ENCODE measurements around the gene KIF7. TPM values are rescaled to one million over a fixed set of nuclear protein-coding genes. Genes with fewer than 3 reads are reported as not detected.

The KIF7 gene
- total and polyA plus RNA-seq, 2 of the 8 experiments (the other 6 are each of a cell fraction or from before 2014, with no cell fraction given) = 4.9 to 14.0 TPM

GRCh38 chr15:89669309-89669865 is 14.1 kb upstream of the KIF7 start:
- ChIA-PET CTCF (ENCODE audit: partially characterized antibody) (interaction anchor here (0.9 to 1.4 kb wide), 2 partner anchors 17 to 69 kb away, joined by 3 to 5 read pairs; no protein-coding TSS in a partner anchor), POLR2A (ENCODE audit: partially characterized antibody) (no interaction called here)
- FAIRE-seq = no peak
- no peaks in the 10 kb centered on the region for H3K9me3 ChIP-seq (ENCODE audit: insufficient read depth in 2 of 2, low read depth in 1 of 2, low read length in 1 of 2)
- no peak overlapping the region for H3K4ac ChIP-seq (replicated peaks; ENCODE audit: insufficient read length, low read depth, low read length)
- no peaks in the 10 kb centered on the region for H3K79me2 ChIP-seq (ENCODE audit: control insufficient read depth in 1 of 2, insufficient read depth in 2 of 2, low read length in 2 of 2)
- TF ChIP-seq CTBP2 (IDR thresholded peaks at IDR 0.05; ENCODE audit: borderline replicate concordance, insufficient read depth, insufficient read length, low read length) (no peak), MAX (IDR thresholded peaks at IDR 0.05) (no peak), HDAC6 (IDR thresholded peaks at IDR 0.05; ENCODE audit: low read depth, low read length) (no peak), TCF12 (IDR thresholded peaks at IDR 0.05; ENCODE audit: low read depth, low read length) (no peak), POLR2AphosphoS5 (IDR thresholded peaks at IDR 0.05; ENCODE audit: low read depth, low read length) (no peak), MAFK (IDR thresholded peaks at IDR 0.05; ENCODE audit: low read depth, low read length) (no peak), POU5F1 (IDR thresholded peaks at IDR 0.05; ENCODE audit: low read depth, low read length) (no peak), RBBP5 (IDR thresholded peaks at IDR 0.05; ENCODE audit: borderline replicate concordance, low read depth, low read length) (no peak), EZH2 (IDR thresholded peaks at IDR 0.05; ENCODE audit: low read depth, low read length, severe bottlenecking) (no peak), KDM5A (IDR thresholded peaks at IDR 0.05; ENCODE audit: low read length) (no peak), EGR1 (IDR thresholded peaks at IDR 0.05; ENCODE audit: borderline replicate concordance, low read depth, low read length) (no peak)
- H4K91ac ChIP-seq (replicated peaks; ENCODE audit: insufficient read length, low read length) = no peak overlapping the region
- H3K4me3 ChIP-seq (ENCODE audit: extremely low read depth in 1 of 4, insufficient read depth in 2 of 4, low read depth in 3 of 4, low read length in 4 of 4) = no peak overlapping the region
- H3K36me3 ChIP-seq (ENCODE audit: control insufficient read depth in 2 of 4, insufficient read depth in 4 of 4, low read length in 3 of 4) = no peaks in the 10 kb centered on the region
- H3K27ac ChIP-seq (ENCODE audit: low read depth, low read length) = no peak overlapping the region
- H4K5ac ChIP-seq (ENCODE audit: insufficient read length, low read depth, low read length) = no peak overlapping the region
- peaks cover 0 to 18% (median 11%) of the 10 kb centered on the region in 4 experiments; a peak in 5 of 7 replicates for H3K27me3 ChIP-seq (replicated peaks in 1 of 4; ENCODE audit: control insufficient read depth in 3 of 4, extremely low read depth in 1 of 4, insufficient read depth in 3 of 4, low read length in 3 of 4)
- H3K9ac ChIP-seq (replicated peaks in 1 of 4; ENCODE audit: extremely low read depth in 1 of 4, low read depth in 3 of 4, low read length in 3 of 4) = no peak overlapping the region
- H3K4me2 ChIP-seq (ENCODE audit: insufficient read depth in 1 of 2, low read depth in 2 of 2, low read length in 2 of 2) = no peak overlapping the region
- H3K23me2 ChIP-seq (ENCODE audit: low read depth, low read length) = no peaks in the 10 kb centered on the region; the same call in 1 of the 2 replicates
- H3K14ac ChIP-seq (ENCODE audit: insufficient read length) = no peak overlapping the region
- no peak overlapping the region for H2BK12ac ChIP-seq (ENCODE audit: low read depth, low read length)
- H3K23ac ChIP-seq (ENCODE audit: insufficient read length) = no peak overlapping the region
- peaks cover 0 to 11% (median 7%) of the 10 kb centered on the region in 4 experiments; a peak in 6 of 7 replicates for H3K4me1 ChIP-seq (replicated peaks in 1 of 4; ENCODE audit: control insufficient read depth in 3 of 4, insufficient read depth in 4 of 4, low read length in 3 of 4)
- H2BK120ac ChIP-seq (replicated peaks; ENCODE audit: low read depth, low read length) = no peak overlapping the region
- H3K79me1 ChIP-seq (ENCODE audit: low read depth, low read length) = no peaks in the 10 kb centered on the region
- no peak overlapping the region for H2BK15ac ChIP-seq (ENCODE audit: low read length)
- no peak overlapping the region for H2AK5ac ChIP-seq (ENCODE audit: low read depth, low read length)
- H4K8ac ChIP-seq (ENCODE audit: extremely low read depth, insufficient read depth, low read length) = no peak overlapping the region
- no peak overlapping the region for H2BK20ac ChIP-seq (ENCODE audit: low read length)
- H3K56ac ChIP-seq (replicated peaks; ENCODE audit: insufficient read length, low read depth, low read length) = no peak overlapping the region
- no peaks in the 10 kb centered on the region for H4K20me1 ChIP-seq (replicated peaks in 1 of 2; ENCODE audit: control insufficient read depth in 1 of 2, insufficient read depth in 2 of 2, low read length in 2 of 2)
- no peak overlapping the region for H2AFZ ChIP-seq (ENCODE audit: low read length)
- DNase-seq (ENCODE audit: low read depth in 1 of 2, low spot score in 2 of 2) = no peak
- H2BK5ac ChIP-seq (ENCODE audit: low read depth, low read length) = no peak overlapping the region
- 78% methylated on average over 9 of the region's 9 CpGs; no CpG with 5 or more reads in 1 of the 2 experiments for WGBS, 2 experiments (ENCODE audit: extremely low coverage in 1 of 2, insufficient coverage in 1 of 2, insufficient read length in 1 of 2, insufficient replicate concordance in 2 of 2, low coverage in 1 of 2, low lambda C conversion rate in 2 of 2, missing lambda C conversion rate in 1 of 2)
- no peak overlapping the region for H3K18ac ChIP-seq (ENCODE audit: extremely low read depth, low read length)
